Neuronal stem cell (in vitro differentiated cells): ENCODE data around the gene FHIT.

ENCODE experiments used
- DNase-seq: peaks from one replicate; pipeline ENCODE4 v3.0.0-alpha.2; 2013; ENCODE audit warnings: low spot score
- H2AFZ ChIP-seq: one replicate; pipeline ENCODE4 v1.6.1; 2013; ENCODE audit warnings: mild to moderate bottlenecking, low read length, inconsistent platforms
- H2AK5ac ChIP-seq: 2 replicates; pipeline ENCODE4 v1.6.1; 2013; ENCODE audit warnings: low read depth, mild to moderate bottlenecking, inconsistent platforms, low read length, moderate library complexity, mixed read lengths
- H2BK120ac ChIP-seq: 2 replicates; pipeline ENCODE4 v1.6.1; 2013; ENCODE audit warnings: low read depth, mild to moderate bottlenecking, inconsistent platforms, low read length, moderate library complexity, mixed read lengths
- H2BK12ac ChIP-seq: one replicate; pipeline ENCODE4 v1.6.1; 2013; ENCODE audit warnings: low read length, inconsistent platforms
- H2BK15ac ChIP-seq: 2 replicates; pipeline ENCODE4 v1.6.1; 2013; ENCODE audit warnings: mild to moderate bottlenecking, low read length, inconsistent platforms, mixed read lengths
- H2BK5ac ChIP-seq: one replicate; pipeline ENCODE4 v1.6.1; 2013; ENCODE audit warnings: inconsistent platforms, mild to moderate bottlenecking, low read length, moderate library complexity
- H3K14ac ChIP-seq: one replicate; pipeline ENCODE4 v1.6.1; 2013; ENCODE audit warnings: low read length, inconsistent platforms
- H3K18ac ChIP-seq: 2 replicates; pipeline ENCODE4 v1.6.1; 2013; ENCODE audit warnings: low read length, inconsistent platforms
- H3K23ac ChIP-seq: 2 replicates; pipeline ENCODE4 v1.6.1; 2013; ENCODE audit warnings: low read depth, mild to moderate bottlenecking, mixed read lengths, low read length, inconsistent platforms; ENCODE audit not compliant: poor library complexity
- H3K27ac ChIP-seq: replicated peaks from 3 replicates; pipeline ENCODE4 v1.5.1; 2013; ENCODE audit warnings: low read length, inconsistent platforms
- H3K27me3 ChIP-seq, 3 experiments: 2 replicates each; pipeline ENCODE4 v1.6.1; 2013; ENCODE audit warnings: low read length in 3 of 3, mild to moderate bottlenecking in 2 of 3, inconsistent platforms in 1 of 3, low read depth in 1 of 3, mixed read lengths in 1 of 3, moderate library complexity in 1 of 3; ENCODE audit not compliant: control insufficient read depth in 3 of 3, insufficient read depth in 3 of 3
- H3K36me3 ChIP-seq, 2 donors: replicated peaks in 1 of 2; 2 replicates each; pipeline ENCODE4 v1.6.1; 2013; ENCODE audit warnings: low read length in 2 of 2; ENCODE audit not compliant: control insufficient read depth in 2 of 2, insufficient read depth in 2 of 2
- H3K4ac ChIP-seq: 2 replicates; pipeline ENCODE4 v1.6.1; 2013; ENCODE audit warnings: inconsistent platforms, mild to moderate bottlenecking, low read length, moderate library complexity
- H3K4me1 ChIP-seq, 2 donors: 1 replicate in 1 of 2; 2 replicates in 1 of 2; pipeline ENCODE4 v1.6.1; 2013; ENCODE audit warnings: low read length in 2 of 2, low read depth in 1 of 2; ENCODE audit not compliant: control insufficient read depth in 2 of 2, insufficient read depth in 1 of 2
- H3K4me2 ChIP-seq: one replicate; pipeline ENCODE4 v1.6.1; 2013; ENCODE audit warnings: mild to moderate bottlenecking, low read length, inconsistent platforms; ENCODE audit not compliant: insufficient read depth, poor library complexity, severe bottlenecking
- H3K4me3 ChIP-seq, 2 donors: 2 replicates each; pipeline ENCODE4 v1.5.1; 2013; ENCODE audit warnings: low read length in 2 of 2, mild to moderate bottlenecking in 2 of 2, inconsistent platforms in 1 of 2, moderate library complexity in 1 of 2
- H3K79me1 ChIP-seq: one replicate; pipeline ENCODE4 v1.6.1; 2013; ENCODE audit warnings: low read depth, mild to moderate bottlenecking, inconsistent platforms, low read length, moderate library complexity
- H3K9ac ChIP-seq: one replicate; pipeline ENCODE4 v1.6.1; 2013; ENCODE audit warnings: mild to moderate bottlenecking, low read depth, low read length, inconsistent platforms; ENCODE audit not compliant: poor library complexity
- H3K9me3 ChIP-seq, 2 donors: replicated peaks in 1 of 2; 2 replicates each; pipeline versions ENCODE3 to v1.6.1; 2013; ENCODE audit warnings: low read length in 2 of 2, mild to moderate bottlenecking in 2 of 2, inconsistent platforms in 1 of 2, low read depth in 1 of 2, mixed read lengths in 1 of 2, moderate library complexity in 1 of 2; ENCODE audit not compliant: control insufficient read depth in 2 of 2, insufficient read depth in 1 of 2
- H4K8ac ChIP-seq: one replicate; pipeline ENCODE4 v1.6.1; 2013; ENCODE audit warnings: low read depth, mild to moderate bottlenecking, inconsistent platforms, low read length, moderate library complexity
- H4K91ac ChIP-seq: one replicate; pipeline ENCODE4 v1.6.1; 2013; ENCODE audit warnings: low read length, low read depth, mild to moderate bottlenecking, inconsistent platforms; ENCODE audit not compliant: poor library complexity
- WGBS, 2 donors: extraction: QIAGEN DNeasy Blood & Tissue Kit; methylation state at CpG; one replicate each; pipeline ENCODE4 v1.1.7; 2013; ENCODE audit warnings: missing lambda C conversion rate in 2 of 2, mixed read lengths in 1 of 2; ENCODE audit not compliant: insufficient read length in 2 of 2, insufficient replicate concordance in 1 of 2; ENCODE audit errors: extremely low coverage in 2 of 2; 5-methylcytosine and 5-hydroxymethylcytosine counted together

FHIT gene

DNA sequence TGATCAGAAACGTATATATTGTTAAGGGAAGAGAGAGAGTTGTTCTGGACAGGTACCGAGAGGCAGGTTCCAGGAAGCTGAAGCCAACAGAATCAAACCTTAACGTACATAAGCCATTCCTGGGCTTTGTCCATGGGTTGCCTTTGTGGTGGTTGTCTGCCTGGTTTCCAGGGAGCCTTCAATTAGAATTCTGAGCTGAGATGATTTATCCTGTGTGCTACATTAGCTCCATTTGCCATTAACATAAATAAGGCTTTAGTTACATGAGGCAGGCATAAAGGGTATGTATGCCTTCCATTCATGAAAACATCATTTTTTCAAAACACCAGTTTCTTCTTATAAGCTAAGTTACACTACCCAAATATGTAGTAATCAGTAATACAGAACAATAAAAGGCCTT, 1472.0 kb downstream of the FHIT start:
- no peak overlapping the region for H2AFZ ChIP-seq
- no peak overlapping the region for H4K91ac ChIP-seq
- H3K36me3 ChIP-seq = no peaks in the 10 kb centered on the region
- H2BK12ac ChIP-seq = no peak overlapping the region
- H3K23ac ChIP-seq = no peak overlapping the region
- no peak overlapping the region for H3K18ac ChIP-seq
- no peak overlapping the region for H4K8ac ChIP-seq
- no peaks in the 10 kb centered on the region for H3K9me3 ChIP-seq
- H3K27me3 ChIP-seq = no peaks in the 10 kb centered on the region
- no peak overlapping the region for H3K4me3 ChIP-seq
- H3K4me2 ChIP-seq = no peak overlapping the region
- H3K9ac ChIP-seq = no peak overlapping the region
- H3K27ac ChIP-seq = no peak overlapping the region
- no peak for DNase-seq
- H2BK5ac ChIP-seq = no peak overlapping the region
- peaks cover 0 to 2% of the 10 kb centered on the region in 2 donors for H3K4me1 ChIP-seq
- no peak overlapping the region for H2AK5ac ChIP-seq
- H3K14ac ChIP-seq = no peak overlapping the region
- no peak overlapping the region for H2BK120ac ChIP-seq
- no peak overlapping the region for H3K4ac ChIP-seq
- no CpG with 5 or more reads among the region's 3 CpGs for WGBS, 2 donors
- H2BK15ac ChIP-seq = no peak overlapping the region
- H3K79me1 ChIP-seq = no peaks in the 10 kb centered on the region

DNA sequence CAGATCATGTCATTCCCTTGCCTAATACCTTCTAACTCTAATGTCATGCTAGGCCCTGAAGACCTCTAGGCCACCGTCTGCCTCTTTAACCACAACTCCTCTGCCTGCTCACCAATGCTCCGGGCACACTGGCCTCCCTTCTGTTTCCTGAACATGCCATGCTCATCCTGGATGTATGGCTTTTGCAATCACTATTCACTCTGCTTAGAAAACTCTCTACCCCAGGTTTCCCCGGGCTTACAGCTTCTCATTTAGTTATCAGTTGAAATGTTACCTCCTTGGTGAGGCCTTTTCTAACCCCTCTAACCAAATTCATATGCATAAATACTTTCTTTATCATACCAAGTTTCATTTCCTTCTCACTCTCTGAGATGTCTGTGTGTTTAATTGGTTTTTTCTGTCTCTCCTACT, 1473.6 kb downstream of the FHIT start:
- H3K18ac ChIP-seq = no peak overlapping the region
- H3K14ac ChIP-seq = no peak overlapping the region
- H3K9ac ChIP-seq = no peak overlapping the region
- no peak overlapping the region for H3K4ac ChIP-seq
- no peak overlapping the region for H2BK12ac ChIP-seq
- no peak overlapping the region for H3K4me3 ChIP-seq
- no peak overlapping the region for H3K23ac ChIP-seq
- H2BK5ac ChIP-seq = no peak overlapping the region
- H3K36me3 ChIP-seq = no peaks in the 10 kb centered on the region
- H2AK5ac ChIP-seq = no peak overlapping the region
- no peaks in the 10 kb centered on the region for H3K9me3 ChIP-seq
- no peak overlapping the region for H2AFZ ChIP-seq
- no peak overlapping the region for H4K8ac ChIP-seq
- WGBS, 2 donors = no CpG with 5 or more reads among the region's 3 CpGs
- no peak overlapping the region for H2BK120ac ChIP-seq
- DNase-seq = no peak
- no peak overlapping the region for H3K4me2 ChIP-seq
- H3K4me1 ChIP-seq = peaks cover 0 to 4% of the 10 kb centered on the region in 2 donors
- H3K27ac ChIP-seq = no peak overlapping the region
- H2BK15ac ChIP-seq = no peak overlapping the region
- no peaks in the 10 kb centered on the region for H3K27me3 ChIP-seq
- no peak overlapping the region for H4K91ac ChIP-seq
- no peaks in the 10 kb centered on the region for H3K79me1 ChIP-seq

DNA sequence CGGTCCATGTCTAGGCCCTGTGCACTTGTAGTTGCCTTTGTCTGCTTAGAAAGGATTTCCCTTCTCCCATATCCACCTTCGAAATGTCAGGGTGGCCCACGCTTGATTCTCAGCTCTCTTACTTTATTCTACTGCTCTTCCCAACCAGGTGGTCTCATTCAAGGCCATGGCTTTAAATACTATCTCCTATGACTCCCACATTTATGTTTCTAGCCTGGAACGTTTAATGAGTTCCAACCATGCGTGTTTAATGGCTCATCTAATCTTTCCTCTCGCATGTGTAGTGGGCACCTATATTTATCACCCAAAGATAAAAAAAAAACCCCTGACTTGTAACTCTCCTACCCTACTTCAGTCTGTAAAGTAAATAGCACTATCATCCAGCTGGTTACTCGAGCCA, 1474.2 kb downstream of the FHIT start:
- Histone ChIP-seq H2AK5ac (no peak overlapping the region), H3K4me3 (no peak overlapping the region), H3K23ac (no peak overlapping the region), H2BK120ac (no peak overlapping the region), H3K14ac (no peak overlapping the region), H3K4ac (no peak overlapping the region), H3K4me1 (peaks cover 0 to 4% of the 10 kb centered on the region in 2 donors), H3K27me3 (no peaks in the 10 kb centered on the region), H3K18ac (no peak overlapping the region), H2AFZ (no peak overlapping the region), H3K36me3 (no peaks in the 10 kb centered on the region), H4K8ac (no peak overlapping the region), H3K9me3 (no peaks in the 10 kb centered on the region), H4K91ac (no peak overlapping the region), H3K9ac (no peak overlapping the region), H2BK12ac (no peak overlapping the region), H3K27ac (no peak overlapping the region), H3K4me2 (no peak overlapping the region), H2BK15ac (no peak overlapping the region), H2BK5ac (no peak overlapping the region), H3K79me1 (no peaks in the 10 kb centered on the region)
- no peak for DNase-seq
- WGBS, 2 donors = no CpG with 5 or more reads among the region's 7 CpGs

DNA sequence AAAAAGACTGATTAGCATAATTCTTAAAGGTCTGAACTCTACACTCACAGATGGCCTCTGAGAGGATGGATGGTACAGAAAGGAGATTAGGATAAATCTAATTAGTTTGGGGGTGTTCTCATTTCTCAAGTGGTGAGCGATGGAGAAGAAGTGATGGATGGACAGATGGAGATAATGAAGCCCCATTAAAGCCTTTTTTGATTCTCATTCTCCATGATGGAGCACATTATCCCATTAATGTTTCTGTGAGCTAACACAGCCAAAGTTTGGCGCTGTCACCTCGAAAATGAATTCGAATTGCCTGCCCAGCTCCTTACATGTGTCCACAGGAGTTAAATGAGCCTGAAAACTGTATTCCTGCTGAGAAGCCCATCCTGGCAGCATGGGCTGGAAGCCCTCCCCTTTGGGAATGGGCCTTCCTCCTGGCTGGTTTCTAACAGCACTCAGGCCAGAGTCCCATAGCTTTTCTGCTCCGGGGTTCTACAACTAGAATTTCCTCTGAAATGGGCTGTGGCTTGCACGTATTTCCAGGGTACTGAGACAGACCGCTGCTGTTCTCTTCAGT, 1475.4 kb downstream of the FHIT start:
- H4K91ac ChIP-seq = no peak overlapping the region
- H3K18ac ChIP-seq = no peak overlapping the region
- H2AK5ac ChIP-seq = no peak overlapping the region
- H3K4ac ChIP-seq = no peak overlapping the region
- DNase-seq = no peak
- no CpG with 5 or more reads among the region's 7 CpGs for WGBS, 2 donors
- H3K23ac ChIP-seq = no peak overlapping the region
- H2AFZ ChIP-seq = no peak overlapping the region
- H2BK12ac ChIP-seq = no peak overlapping the region
- no peak overlapping the region for H3K27ac ChIP-seq
- H4K8ac ChIP-seq = no peak overlapping the region
- H2BK15ac ChIP-seq = no peak overlapping the region
- H3K27me3 ChIP-seq = no peaks in the 10 kb centered on the region
- H3K36me3 ChIP-seq = no peaks in the 10 kb centered on the region
- peaks cover 0 to 4% of the 10 kb centered on the region in 2 donors for H3K4me1 ChIP-seq
- no peaks in the 10 kb centered on the region for H3K79me1 ChIP-seq
- H3K4me2 ChIP-seq = no peak overlapping the region
- H3K4me3 ChIP-seq = no peak overlapping the region
- H3K9ac ChIP-seq = no peak overlapping the region
- H2BK120ac ChIP-seq = no peak overlapping the region
- no peak overlapping the region for H2BK5ac ChIP-seq
- H3K14ac ChIP-seq = no peak overlapping the region
- H3K9me3 ChIP-seq = no peaks in the 10 kb centered on the region
